OCI-LY1 (cell line): Measurements from ENCODE around the gene HDAC11.

Source experiments
- H2AFZ ChIP-seq: fragments of 200-600 bp; sonication (generic), shearing (Covaris generic); 2 replicates; pipeline ENCODE4 v1.6.0; 2014; ENCODE audit warnings: antibody characterized with exemption, mild to moderate bottlenecking, low read length
- H3F3A ChIP-seq: fragments of 200-600 bp; sonication (generic), shearing (Covaris generic); 2 replicates; pipeline ENCODE4 v1.6.0; 2014; ENCODE audit warnings: mild to moderate bottlenecking, antibody characterized with exemption, low read length, moderate library complexity; ENCODE audit not compliant: insufficient read depth
- H3K27ac ChIP-seq: fragments of 200-600 bp; sonication (generic); 2 replicates; pipeline ENCODE4 v1.5.1; 2014; ENCODE audit warnings: low read length, mixed run types, mild to moderate bottlenecking, low read depth; ENCODE audit not compliant: poor library complexity, severe bottlenecking
- H3K27me3 ChIP-seq: fragments of 200-600 bp; sonication (generic); 2 replicates; pipeline ENCODE4 v1.6.0; 2014; ENCODE audit warnings: antibody characterized with exemption, mild to moderate bottlenecking, low read length, moderate library complexity; ENCODE audit not compliant: insufficient read depth
- H3K36me3 ChIP-seq: fragments of 200-600 bp; sonication (generic); 2 replicates; pipeline ENCODE4 v1.6.1; 2014; ENCODE audit warnings: mild to moderate bottlenecking, antibody characterized with exemption, low read length, moderate library complexity, mixed read lengths; ENCODE audit not compliant: insufficient read depth
- H3K4me1 ChIP-seq: fragments of 200-600 bp; sonication (generic); 2 replicates; pipeline ENCODE4 v1.5.1; 2014; ENCODE audit warnings: mild to moderate bottlenecking, low read length, moderate library complexity; ENCODE audit not compliant: insufficient read depth, severe bottlenecking
- H3K4me2 ChIP-seq: fragments of 200-600 bp; sonication (generic), shearing (Covaris generic); 2 replicates; pipeline ENCODE4 v1.6.1; 2014; ENCODE audit warnings: low read length
- H3K4me3 ChIP-seq: fragments of 200-600 bp; sonication (generic); 2 replicates; pipeline ENCODE4 v1.5.1; 2014; ENCODE audit warnings: low read length, low read depth, mild to moderate bottlenecking, mixed read lengths; ENCODE audit not compliant: poor library complexity, severe bottlenecking
- H3K79me2 ChIP-seq: fragments of 200-600 bp; shearing (Covaris generic); 2 replicates; pipeline ENCODE4 v1.6.1; 2016; ENCODE audit warnings: mixed run types, low read length, mixed read lengths; ENCODE audit not compliant: insufficient read depth
- H3K9ac ChIP-seq: fragments of 200-600 bp; sonication (generic), shearing (Covaris generic); 2 replicates; pipeline ENCODE4 v1.6.1; 2014; ENCODE audit warnings: mild to moderate bottlenecking, low read length, mixed read lengths
- H3K9me2 ChIP-seq: fragments of 200-600 bp; sonication (generic), shearing (Covaris generic); 2 replicates; pipeline ENCODE4 v1.6.1; 2014; ENCODE audit warnings: low read depth, mild to moderate bottlenecking, low read length, mixed read lengths
- H3K9me3 ChIP-seq: fragments of 200-600 bp; shearing (Covaris generic); 2 replicates; pipeline ENCODE4 v1.6.1; 2014; ENCODE audit warnings: low read length, mixed read lengths
- H4K20me1 ChIP-seq: fragments of 200-600 bp; sonication (generic), shearing (Covaris generic); 2 replicates; pipeline ENCODE4 v1.6.0; 2016; ENCODE audit warnings: mild to moderate bottlenecking, low read length; ENCODE audit not compliant: insufficient read depth
- CTCF ChIP-seq: fragments of 200-600 bp; sonication (generic), shearing (Covaris generic); IDR thresholded peaks from 2 replicates; pipeline ENCODE4 v1.5.1; 2017; ENCODE audit warnings: mild to moderate bottlenecking, antibody characterized with exemption, low read length, moderate library complexity, mixed read lengths
- EZH2 ChIP-seq: fragments of 200-600 bp; sonication (generic), shearing (Covaris generic); IDR thresholded peaks from 2 replicates; pipeline ENCODE4 v1.8.0; 2017; ENCODE audit warnings: borderline replicate concordance, mixed run types, mild to moderate bottlenecking, antibody characterized with exemption, low read length, moderate library complexity, mixed read lengths

The HDAC11 gene

GRCh38 chr3:13522236-13522635 lies 42.1 kb downstream of the HDAC11 start:
- TF ChIP-seq CTCF = no peak
- TF ChIP-seq EZH2 = no peak
- Histone ChIP-seq H3F3A (no peaks in the 10 kb centered on the region), H3K9ac (no peak overlapping the region), H3K4me2 (no peak overlapping the region), H3K36me3 (no peaks in the 10 kb centered on the region), H3K27ac (no peak overlapping the region), H2AFZ (no peak overlapping the region), H3K27me3 (peaks cover 8% of the 10 kb centered on the region; the same call in 1 of the 2 replicates), H3K9me2 (no peaks in the 10 kb centered on the region), H3K4me1 (no peaks in the 10 kb centered on the region), H3K79me2 (no peaks in the 10 kb centered on the region), H3K9me3 (no peaks in the 10 kb centered on the region), H3K4me3 (no peak overlapping the region), H4K20me1 (no peaks in the 10 kb centered on the region)

GRCh38 chr3:13524979-13525669 lies 45.0 kb downstream of the HDAC11 start:
- H3K4me2 ChIP-seq = no peak overlapping the region
- no peak overlapping the region for H3K4me3 ChIP-seq
- no peaks in the 10 kb centered on the region for H3K4me1 ChIP-seq
- no peak overlapping the region for H3K27ac ChIP-seq
- H3F3A ChIP-seq = no peaks in the 10 kb centered on the region
- H3K9ac ChIP-seq = no peak overlapping the region
- no peaks in the 10 kb centered on the region for H4K20me1 ChIP-seq
- H2AFZ ChIP-seq = no peak overlapping the region
- TF ChIP-seq CTCF (no peak), EZH2 (no peak)
- H3K9me3 ChIP-seq = no peaks in the 10 kb centered on the region
- H3K9me2 ChIP-seq = no peaks in the 10 kb centered on the region
- peaks cover 8% of the 10 kb centered on the region; the same call in 1 of the 2 replicates for H3K27me3 ChIP-seq
- no peaks in the 10 kb centered on the region for H3K36me3 ChIP-seq
- H3K79me2 ChIP-seq = no peaks in the 10 kb centered on the region

- Histone ChIP-seq H3K27me3 (peaks cover 3% of the 10 kb centered on the region; the same call in 1 of the 2 replicates), H2AFZ (no peak overlapping the region), H3K9me3 (no peaks in the 10 kb centered on the region), H3K79me2 (no peaks in the 10 kb centered on the region), H3K4me3 (no peak overlapping the region), H3K4me2 (no peak overlapping the region), H3K4me1 (no peaks in the 10 kb centered on the region), H3F3A (no peaks in the 10 kb centered on the region), H4K20me1 (no peaks in the 10 kb centered on the region), H3K9ac (no peak overlapping the region), H3K9me2 (no peaks in the 10 kb centered on the region), H3K36me3 (no peaks in the 10 kb centered on the region), H3K27ac (no peak overlapping the region)
- TF ChIP-seq EZH2 (no peak), CTCF (no peak)
Measured at GRCh38 chr3:13525827-13526625, 45.9 kb downstream of the HDAC11 start.
